Measurements from ENCODE around the gene HHIPL1.

Gene HHIPL1

DNA sequence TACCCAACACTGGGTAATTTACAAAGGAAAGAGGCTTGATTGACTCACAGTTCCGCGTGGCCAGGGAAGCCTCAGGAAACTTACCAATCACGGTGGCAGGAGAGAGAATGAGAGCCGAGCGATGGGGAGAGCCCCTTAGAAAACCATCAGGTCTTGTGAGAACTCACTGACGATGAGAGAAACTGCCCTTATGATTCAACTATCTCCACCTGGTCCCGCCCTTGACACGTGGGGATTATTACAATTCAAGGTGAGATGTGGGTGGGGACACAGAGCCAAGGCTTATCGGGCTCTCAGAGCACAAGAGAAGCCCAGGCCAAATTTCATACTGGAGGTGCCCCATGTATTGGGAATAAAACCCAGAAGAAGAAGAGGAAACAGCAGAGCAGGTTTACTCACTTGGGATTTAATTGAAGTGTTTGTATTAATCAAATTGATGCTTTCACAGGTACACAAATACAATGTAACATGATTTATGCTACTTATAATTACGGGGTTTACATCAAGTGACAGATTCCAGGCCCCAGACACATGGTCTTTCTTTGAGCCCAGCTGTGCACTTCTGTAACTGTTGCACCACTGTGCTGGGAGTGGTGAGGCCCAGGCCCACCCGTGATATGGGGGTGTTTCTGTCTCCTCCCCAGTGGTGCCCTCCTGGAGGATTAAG is 32.7 kb upstream of the HHIPL1 start:
- DNase-seq = no peak

DNA sequence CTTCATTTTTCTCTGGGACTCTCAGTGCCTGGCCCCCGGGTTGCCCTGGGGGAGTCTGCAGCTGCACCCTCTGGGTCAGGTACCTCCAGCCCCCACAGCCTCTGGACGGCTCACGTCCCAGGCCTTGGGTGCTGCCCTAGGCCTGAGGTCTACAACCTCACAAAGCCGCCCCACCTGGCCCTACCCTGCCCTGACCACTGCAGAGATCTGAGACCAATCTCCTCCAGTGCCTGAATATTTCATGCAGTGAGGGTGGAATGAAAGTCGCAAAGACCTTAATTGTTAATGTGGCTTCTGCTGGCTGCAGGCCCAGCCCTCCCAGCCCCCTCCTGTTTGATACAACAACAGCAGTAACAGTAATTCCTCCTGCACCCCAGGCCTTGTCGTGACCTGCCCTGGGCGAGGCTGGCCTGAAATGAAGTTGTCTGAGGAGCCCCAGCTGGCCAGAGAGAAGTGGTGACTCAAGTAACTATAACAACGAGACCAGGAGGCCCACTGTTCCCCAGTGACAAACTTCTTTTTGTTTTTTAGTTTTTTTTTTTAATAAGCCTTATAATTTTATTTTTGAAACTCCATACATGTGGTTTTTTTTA is 32.1 kb upstream of the HHIPL1 start:
- peak; percentile 13 for DNase-seq

DNA sequence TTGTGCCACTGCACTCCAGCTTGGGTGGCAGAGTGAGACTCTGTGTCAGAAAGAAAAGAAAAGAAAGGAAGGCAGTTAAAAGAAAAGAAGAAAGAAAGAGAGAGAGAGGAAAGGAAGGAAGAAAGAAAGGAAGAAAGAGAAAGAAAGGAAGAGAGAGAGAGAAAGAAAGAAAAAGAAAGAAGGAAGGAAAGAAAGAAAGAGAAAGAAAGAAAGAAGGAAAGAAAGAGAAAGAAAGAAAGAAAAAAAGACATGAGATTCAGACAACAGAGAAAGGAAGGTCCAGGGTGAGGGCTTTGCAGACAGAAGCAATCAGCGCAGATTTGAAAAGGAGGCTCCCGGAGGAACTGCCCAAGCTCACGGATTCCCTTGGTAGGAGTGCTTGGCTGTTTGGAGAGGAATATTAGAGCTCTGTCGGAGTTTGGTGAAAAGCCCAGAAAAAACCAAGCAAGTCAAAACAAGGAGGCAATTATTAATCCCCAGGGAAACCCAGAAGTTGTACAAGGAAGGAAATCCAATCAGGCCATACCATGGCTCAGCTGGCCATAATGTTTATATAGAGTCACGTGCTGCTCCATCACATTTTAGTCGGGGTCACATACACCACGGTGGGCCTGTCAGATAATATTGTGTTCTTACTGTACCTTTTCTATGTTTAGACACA is 29.3 kb upstream of the HHIPL1 start:
- no peak for DNase-seq

DNA sequence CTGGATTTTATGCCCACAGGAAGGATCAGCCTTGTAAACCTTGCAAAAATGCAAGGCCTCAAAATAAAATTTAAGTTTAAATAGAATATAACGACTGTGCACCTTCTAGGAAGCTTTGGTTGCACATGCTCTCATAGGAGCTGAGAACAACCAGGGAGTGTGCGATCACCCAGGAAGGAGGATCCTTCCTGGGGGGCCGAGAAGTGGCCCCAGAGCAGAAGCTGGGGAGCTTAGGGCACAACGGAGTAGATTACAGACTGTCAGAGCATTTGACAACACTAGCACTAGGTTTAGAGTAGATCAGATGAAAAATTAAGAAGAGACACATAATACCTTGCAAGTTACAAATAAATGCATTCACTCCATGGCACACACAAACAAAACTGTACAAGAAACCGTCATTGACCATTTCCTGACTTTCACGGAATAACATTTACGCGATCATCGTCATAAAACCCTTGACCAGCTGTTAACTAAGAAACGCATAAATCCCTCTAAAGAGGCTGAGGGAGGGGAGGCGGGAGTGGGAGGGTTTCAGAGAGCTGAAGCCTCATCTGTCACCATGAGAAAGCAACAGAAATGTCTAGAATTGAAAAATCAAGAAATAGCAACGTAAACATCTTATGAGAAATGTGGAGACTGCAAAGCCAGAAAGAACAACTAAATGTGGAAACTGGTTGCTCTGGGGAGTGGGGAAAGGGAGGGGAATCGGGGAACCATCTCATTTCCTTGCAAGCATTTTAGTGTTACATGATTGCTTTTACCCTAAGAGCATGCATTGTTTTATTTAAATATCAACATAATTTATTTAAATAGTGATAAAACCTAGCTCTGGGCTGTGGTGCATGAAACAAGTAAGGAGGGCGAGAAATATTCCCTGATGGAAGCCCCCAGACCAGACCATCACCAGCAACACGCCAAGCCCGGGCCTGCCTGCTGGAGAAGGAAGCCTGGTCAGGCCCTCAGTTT is 27.8 kb upstream of the HHIPL1 start:
- DNase-seq = no peak

DNA sequence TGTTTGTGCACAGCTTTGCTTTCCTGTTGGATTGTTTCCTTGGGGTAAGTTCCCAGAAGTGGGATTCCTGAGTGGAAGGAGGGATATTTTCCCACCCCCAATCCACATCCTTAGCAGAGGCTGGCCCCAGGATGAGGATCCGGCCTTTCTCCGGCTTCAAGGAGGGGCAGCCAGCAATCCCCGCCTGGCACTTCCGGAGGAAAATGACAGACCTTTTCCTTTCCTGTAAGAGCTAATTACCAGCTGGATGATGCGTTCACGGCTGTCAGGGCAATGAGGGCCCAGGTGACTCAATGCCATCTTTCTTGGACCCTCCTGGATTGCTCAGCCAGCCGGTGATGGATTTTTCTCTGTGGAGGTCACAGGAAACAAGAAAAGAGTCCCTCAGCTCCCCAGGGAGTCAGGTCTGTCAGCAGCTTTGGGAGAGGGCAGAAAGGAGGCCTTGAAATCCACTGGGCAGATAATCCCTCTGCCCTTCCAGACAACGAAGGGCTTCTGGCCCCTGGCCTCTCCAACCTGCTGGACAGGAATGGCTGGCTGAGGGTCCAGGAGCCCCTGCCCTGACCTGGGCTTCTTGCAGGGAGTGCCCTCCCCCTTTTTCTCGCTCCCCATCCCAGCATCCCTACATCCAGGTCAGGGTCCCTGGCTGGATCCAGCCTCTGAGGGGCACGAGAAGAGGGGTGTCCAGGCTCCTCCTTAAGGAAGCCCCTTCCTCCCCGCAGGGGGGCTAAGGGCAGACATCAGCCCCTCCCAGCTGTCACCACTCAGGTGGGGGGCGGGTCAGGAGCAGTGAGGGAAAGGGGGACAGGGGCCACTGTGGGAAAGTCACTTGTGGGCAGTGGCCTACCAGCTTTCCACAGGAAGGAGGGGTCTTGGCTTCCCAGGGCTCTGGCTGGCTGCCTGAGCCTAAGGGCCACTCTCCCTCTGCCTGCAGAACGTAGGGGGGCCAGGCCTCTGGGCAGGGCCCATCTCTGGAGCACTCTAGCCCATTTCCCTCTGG is 24.8 kb upstream of the HHIPL1 start:
- no peak for DNase-seq

DNA sequence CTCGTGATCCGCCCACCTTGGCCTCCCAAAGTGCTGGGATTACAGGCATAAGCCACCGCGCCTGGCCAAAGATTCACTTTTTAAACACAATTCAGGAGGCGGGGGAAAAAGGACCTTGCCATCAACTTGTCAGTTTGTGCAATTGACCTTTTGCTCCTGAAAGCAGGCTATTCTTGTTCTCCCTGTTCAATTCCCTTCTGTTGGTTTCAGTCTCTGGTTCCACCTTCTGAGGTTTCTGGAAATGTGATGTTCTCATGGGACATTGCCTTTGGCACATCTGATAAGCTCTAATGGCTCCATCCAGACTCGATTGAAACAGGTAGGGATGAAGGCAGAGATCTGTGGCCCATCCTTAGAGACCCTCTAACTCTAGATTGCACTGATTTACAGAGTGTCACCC is 23.0 kb upstream of the HHIPL1 start:
- DNase-seq = no peak

- no peak for DNase-seq
Observed at GRCh38 chr14:99624024-99624423, 20.9 kb upstream of the HHIPL1 start.

- DNase-seq = no peak
Observed at GRCh38 chr14:99624971-99625370, 20.0 kb upstream of the HHIPL1 start.

DNA sequence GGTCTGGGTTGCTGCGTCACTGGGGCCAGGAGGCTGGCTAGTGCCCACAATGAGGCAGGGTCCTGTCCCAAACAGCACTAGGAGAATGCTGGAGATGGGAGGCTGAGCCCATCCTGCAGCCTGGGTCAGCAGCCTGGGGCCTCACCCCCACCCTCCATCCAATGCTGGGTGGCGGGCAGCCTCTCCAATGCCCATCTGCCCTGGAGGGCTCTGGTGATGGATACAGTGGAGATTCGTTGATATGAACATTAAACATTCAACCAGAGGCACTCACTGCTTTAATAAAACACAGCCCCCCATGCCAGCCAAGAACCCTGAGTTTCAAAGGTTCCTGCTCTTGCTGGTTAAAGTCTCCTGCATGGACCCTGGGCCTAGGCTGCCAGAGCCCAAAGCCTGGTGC is 19.5 kb upstream of the HHIPL1 start:
- no peak for DNase-seq

DNA sequence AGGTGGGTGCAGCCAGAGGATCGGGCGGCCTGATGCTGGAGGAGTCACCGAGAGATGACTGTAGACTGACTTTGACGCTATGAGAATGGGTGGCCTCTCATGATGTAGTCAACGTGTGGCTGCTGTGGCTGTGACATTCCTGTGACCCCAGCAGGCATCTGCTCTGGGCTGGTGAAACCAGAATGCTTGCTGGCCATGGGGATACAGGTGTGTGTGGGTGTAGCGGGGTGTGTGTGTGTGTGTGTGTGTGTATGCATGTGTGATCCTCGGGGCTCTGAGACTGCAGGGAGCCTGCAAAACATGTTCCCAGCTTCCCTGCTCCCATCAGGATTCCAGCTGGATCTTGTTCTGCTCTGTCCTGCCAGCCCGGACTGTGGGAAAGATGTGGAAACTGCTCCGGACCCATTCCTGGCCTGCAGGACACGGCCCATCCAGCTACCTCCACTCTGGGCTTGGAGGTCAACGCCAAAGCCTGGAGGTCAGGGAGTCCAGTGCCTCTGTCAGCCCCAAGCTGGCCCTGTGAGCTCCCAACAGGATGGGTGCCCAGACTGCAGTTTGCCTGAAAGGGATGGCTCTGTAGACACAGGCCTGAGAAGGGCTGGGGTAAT is 18.8 kb upstream of the HHIPL1 start:
- DNase-seq = no peak

DNA sequence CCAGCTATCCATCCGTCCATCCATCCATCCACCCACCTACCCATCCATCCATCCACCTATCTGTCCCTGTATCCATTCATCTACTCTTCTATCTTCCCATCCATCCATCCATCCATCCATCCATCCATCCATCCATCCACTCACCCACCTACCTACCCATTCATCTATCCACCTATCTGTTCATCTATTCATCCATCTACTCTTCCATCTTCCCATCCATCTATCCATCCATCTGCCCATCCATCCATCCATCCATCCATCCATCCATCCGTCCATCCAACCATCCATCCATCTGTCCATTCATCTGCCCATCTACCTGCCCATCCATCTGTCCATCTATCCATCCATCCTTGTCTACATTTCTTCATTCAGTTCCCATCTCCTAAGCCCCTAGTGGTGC is 17.8 kb upstream of the HHIPL1 start:
- DNase-seq = no peak

GRCh38 chr14:99627510-99628381 is 17.2 kb upstream of the HHIPL1 start:
- DNase-seq = no peak

GRCh38 chr14:99628887-99629618 is 15.9 kb upstream of the HHIPL1 start:
- peak; percentile 54 for DNase-seq

DNA sequence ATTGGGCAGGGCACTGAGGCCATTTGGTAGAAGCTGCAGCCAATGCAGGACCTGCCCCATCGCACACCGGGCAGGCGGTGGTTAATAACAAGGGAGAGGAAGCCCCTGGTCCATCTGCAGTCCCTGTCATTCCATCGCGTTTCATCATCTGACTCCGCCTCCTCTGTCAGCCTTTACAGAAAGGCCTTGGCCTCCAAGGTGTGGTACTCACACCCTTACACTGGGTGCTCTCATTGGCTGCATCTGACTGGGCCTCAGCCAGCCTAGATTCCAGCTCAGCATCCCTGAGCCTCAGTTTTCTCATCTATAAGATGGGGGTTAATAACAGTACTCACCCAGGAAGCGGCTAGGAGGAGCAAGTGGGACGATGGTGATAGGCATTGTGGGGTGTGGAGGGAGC is 14.7 kb upstream of the HHIPL1 start:
- DNase-seq = no peak

GRCh38 chr14:99632410-99633035 is 12.4 kb upstream of the HHIPL1 start:
- no peak for DNase-seq

DNA sequence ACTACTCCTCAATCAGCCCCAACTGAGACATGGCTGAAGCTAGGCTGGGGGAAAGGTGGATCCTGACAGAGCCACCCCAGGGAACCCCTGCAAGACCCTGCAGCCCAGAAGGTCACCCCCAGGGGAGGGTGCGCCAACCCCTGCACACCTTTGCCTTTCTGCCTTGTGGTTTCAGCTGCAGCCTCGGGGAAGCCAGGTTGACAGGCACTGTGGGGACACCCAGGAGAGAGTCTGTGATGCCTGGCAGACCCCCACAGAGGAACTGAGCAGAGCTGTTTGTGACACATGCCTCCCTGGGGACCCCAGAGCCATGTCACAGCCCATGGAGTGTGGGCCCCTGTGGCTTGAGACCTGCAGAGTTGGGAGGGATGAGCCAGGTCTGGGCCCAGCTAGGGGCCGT is 11.8 kb upstream of the HHIPL1 start:
- no peak for DNase-seq

DNA sequence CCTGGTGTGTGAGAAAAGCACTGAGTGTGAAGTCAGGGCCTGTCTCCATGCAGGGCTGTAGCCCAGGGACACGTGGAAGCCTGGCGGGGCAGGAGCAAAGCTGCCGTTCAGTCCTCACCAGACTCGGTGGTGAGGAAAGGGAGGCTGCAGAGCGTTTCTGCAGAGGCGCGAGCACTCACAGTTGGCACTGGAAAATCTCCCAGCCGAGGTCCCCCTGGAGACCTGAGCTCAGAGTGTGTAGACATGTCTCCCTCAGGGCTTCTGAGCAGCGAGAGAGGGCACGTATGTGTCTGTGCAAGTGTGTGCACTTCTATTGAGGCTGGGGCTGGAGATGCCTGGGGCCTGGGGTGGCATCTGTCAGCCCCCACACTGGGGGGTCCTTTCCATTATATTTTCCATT is 11.0 kb upstream of the HHIPL1 start:
- no peak for DNase-seq

GRCh38 chr14:99634443-99634842 is 10.5 kb upstream of the HHIPL1 start:
- DNase-seq = no peak

DNA sequence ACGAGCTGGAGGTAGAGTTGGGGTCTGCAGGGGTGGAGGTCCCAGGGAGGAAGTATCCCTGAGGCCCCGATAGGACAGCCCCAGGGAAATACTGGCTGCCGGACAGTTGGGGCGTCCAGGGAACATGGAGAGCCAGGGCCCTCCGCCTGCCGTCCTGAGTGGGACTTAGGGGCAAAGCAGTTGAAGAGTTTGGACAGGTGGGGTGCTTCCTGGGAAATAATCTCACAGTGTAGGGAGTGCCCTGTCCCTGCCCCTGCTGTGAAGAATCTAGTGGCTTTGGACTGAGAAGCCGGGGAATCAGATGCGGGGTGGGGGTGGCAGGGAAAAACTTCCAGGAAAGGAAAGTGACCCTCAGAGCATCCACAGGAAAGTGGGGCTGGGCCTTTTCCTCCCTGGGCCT is 9.8 kb upstream of the HHIPL1 start:
- no peak for DNase-seq
